GM12874 (cell line): Measurements from ENCODE around the gene MAPKAP1.

Experiments
- TF ChIP-seq, protein P1 (sequence below): IDR thresholded peaks from 2 replicates; pipeline ENCODE4 v1.5.1; 2011; ENCODE audit warnings: low read depth, mild to moderate bottlenecking, control low read depth, low read length, moderate library complexity; ENCODE audit not compliant: insufficient read depth

MAPKAP1 gene

DNA sequence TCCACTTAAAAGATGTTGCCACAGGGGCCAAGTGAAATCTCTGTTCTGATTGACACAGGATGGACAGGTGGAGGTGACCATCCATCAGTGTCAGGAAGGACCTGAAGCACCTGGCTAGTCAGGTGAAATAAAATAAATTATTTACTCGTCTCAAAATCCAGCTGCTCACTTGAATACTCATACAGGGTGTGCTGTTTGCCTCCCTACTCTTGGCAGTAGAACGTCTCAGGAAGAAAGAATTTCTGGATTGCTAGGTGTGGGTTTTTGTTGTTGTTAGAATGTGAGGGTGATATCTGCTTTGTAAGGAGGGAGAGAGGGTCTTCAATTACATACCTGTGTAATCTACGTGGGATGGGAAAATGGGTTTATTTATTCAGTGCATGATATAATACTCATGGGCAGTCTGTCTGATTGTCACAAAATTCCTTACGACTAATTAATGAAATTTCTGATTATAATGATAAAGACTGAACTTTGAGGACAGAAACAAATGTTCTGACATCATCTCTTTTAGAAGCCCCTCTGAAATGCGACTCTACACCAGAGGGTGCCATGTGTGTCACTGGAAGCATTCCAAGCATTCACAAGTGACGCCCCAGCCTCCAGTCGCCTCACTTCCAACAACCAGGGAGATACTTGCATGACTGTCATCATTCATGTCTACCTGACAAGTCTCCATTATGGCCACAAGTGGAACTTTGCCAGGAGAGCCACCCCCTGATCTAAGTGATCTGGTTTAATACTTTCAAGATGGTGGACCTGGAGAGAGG, 227.0 kb downstream of the MAPKAP1 start:
- TF ChIP-seq, protein P1, sequence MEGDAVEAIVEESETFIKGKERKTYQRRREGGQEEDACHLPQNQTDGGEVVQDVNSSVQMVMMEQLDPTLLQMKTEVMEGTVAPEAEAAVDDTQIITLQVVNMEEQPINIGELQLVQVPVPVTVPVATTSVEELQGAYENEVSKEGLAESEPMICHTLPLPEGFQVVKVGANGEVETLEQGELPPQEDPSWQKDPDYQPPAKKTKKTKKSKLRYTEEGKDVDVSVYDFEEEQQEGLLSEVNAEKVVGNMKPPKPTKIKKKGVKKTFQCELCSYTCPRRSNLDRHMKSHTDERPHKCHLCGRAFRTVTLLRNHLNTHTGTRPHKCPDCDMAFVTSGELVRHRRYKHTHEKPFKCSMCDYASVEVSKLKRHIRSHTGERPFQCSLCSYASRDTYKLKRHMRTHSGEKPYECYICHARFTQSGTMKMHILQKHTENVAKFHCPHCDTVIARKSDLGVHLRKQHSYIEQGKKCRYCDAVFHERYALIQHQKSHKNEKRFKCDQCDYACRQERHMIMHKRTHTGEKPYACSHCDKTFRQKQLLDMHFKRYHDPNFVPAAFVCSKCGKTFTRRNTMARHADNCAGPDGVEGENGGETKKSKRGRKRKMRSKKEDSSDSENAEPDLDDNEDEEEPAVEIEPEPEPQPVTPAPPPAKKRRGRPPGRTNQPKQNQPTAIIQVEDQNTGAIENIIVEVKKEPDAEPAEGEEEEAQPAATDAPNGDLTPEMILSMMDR = no peak

DNA sequence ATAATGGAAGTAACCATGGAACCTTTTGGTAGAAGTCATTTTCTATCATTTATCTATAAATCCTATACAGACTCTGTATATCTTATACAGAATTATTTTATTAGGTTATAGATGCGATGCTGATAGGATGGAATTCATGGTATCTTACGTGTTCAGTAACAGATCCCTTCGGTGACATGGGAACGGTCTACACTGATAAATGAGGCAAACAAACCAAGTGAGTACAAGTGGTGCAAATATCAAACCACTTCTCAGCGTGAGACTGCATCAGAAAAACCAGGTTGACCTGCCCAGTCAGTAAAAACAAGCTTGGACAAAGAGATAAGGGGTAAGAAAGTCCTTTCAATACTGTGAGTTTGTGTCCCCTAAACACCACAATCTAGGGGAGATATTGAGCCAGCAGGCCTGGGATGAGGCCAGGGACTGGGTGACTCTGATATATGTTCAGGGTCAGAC, 229.9 kb downstream of the MAPKAP1 start:
- TF ChIP-seq, protein P1 = no peak

DNA sequence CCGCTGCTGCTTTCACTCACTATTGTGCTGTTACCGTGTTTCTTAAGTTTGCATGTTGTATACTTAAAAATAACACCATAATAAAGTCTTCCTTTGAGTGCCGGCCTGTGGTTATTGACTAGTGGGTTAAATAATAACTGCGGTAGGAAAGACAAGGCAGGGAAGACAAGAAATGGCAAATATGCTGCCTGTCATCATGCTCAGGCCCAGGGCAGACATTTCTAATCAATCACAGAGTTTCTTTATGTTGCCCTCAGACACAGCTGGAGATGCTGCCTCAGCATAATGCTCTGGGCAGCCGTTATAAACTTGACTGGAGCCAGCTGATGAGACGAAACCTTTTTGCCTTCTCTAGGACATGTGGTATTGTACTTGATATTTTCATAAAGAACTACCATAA, 230.4 kb downstream of the MAPKAP1 start:
- TF ChIP-seq, protein P1 = no peak

DNA sequence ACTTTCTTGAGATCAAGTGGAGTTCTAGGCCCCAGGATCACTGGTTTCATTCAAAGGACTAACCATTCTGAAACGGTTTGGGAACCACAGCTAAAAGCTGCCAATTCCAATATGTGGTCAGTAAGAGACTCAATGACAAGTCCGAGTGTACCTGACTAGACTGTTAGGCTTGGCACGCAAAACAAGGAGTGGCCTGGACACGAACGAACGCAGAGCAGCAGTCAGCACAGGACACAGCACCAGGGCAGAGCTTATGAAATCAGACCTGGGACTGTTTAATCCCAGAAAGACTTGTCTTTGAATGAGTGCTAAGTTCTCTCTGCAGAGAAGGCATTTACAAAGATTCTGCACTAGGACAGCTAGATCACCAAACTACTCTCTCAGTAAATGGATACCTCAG, 231.6 kb downstream of the MAPKAP1 start:
- TF ChIP-seq, protein P1 = no peak

DNA sequence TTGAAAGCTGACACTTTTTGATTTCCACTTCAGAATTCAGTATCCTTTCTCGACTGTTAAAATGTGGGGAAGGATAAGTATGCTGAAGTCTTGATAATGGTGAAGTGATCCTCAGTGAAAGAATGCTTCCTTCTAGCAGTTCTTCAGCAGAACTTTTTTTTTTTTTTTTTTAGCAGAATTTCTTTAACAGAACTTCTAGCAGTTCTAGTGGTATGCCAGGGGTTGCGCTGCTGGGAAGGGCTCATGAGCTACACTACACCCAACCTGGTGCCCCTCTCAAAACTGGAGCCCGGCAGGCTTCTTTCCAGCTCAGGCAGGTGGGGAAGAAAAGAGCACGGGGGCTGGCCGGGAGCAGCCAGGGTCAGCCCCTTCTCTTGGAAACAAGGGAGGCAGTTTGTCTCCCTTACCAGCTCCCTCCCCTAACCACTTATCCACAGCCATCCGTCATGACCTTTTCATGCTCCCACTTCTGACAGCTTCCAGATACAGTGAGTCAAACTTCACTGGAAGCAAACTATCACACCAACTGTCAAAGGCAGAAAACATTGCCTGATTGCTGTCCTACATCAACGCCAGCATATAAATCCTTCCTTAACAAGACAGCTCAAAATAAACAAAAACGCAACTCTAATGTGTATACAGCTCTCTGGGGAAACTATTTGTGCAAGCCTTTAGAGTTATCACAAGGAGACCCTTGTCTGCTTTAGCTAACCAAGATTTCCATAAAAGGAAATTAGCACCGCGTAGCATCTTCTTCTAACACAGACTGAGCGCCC, 233.9 kb downstream of the MAPKAP1 start:
- TF ChIP-seq, protein P1 = no peak

DNA sequence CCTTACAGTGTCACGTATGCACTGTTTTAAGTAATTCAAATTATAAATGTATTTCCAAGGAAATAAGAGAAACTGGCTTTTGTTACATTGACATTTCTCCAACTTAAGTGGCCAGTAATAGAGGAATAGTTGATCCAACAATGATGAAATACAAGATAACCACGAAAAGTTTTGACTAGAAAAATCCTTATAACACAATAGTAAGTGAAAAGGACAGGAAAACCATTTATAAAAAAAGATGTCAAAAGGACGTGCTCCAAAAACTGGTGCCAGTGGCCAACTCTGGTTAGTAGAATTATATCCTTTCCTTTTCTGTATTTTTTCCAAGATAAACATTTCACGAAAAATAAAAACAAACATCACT, 234.5 kb downstream of the MAPKAP1 start:
- TF ChIP-seq, protein P1 = no peak

DNA sequence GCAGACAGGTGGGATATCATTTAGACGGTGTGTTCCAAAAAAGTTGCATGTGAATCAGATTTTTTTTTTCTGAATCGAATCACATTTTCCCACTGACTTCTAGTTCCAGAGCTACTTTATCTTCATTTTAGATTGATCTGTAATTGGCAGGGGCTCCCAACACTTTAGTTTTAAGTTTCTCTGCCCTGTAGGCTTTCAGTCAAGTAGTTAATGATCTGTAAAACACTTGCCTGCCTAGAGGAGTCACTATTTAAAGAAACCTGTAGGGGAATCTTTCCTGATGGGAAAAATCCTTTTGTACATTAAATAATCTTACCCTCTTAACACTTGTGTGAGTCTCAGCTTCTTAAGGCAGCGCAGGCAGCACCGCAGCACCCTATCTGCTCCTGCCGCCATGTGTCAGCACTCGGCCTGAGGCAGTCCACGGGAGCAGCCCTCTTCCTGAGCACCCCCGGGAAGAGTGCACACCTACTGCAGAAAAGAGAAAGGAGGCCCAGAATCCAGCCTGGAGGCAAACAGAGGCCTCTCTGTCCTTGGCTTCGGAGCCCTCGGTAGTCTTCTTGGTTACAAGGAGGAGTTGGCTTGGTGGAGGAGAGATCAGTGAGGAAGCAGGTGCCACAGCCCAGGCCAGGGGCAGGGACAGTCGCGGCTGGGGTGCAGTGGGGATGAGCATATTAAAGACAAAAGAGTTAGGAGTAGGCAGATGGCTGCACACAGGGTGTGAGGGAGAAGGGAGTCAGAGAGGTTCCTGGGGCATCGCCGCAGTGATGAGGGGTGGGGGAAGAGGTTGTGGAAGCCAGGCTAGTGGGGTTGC, 236.0 kb downstream of the MAPKAP1 start:
- TF ChIP-seq, protein P1 = no peak
